Stimulated activated CD8-positive, alpha-beta memory T cell treated with anti-CD3 and anti-CD28 coated beads, Interleukin-15, amount 100 ng/mL, for 4 hours (primary cell): Measurements from ENCODE around the gene MORC2.

Experiments used
- DNase-seq, 2 donors: peaks; one replicate each; pipeline ENCODE4 v3.0.0-alpha.2; 2020; ENCODE audit warnings: low read depth in 2 of 2

Gene MORC2

DNA sequence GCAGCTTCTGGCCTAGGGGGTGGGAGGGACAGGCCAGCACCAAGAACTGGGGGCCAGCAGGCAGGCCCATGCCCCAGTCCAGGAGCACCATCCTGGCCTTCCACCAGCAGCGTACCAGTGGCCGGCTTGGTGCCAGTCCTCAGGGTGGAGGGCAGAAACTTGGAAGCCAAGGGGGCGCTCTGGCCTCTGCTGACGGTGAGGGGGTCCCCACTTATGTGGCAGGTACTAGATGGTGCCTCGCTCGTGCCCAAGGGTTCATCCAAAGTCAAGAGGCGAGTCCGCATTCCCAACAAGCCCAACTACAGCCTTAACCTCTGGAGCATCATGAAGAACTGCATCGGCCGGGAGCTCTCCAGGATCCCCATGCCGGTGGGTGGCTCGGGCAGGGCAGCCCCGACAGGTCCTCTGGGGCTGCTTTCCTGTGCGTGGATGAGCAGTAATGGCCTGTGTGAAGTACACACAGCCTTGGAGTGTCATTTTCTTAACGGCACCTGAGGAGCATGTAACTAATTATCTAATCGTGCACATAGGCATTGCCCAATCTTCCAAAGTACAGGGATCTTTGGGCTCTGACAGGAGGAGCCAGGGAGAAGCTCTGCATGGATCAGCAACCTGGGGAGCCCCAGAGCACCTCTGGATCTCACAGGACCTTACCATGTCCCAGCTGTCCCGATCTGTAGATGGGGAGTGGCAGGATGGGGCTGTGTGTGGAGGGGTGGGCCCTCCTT, 79.1 kb downstream of the MORC2 start:
- no peak for DNase-seq

DNA sequence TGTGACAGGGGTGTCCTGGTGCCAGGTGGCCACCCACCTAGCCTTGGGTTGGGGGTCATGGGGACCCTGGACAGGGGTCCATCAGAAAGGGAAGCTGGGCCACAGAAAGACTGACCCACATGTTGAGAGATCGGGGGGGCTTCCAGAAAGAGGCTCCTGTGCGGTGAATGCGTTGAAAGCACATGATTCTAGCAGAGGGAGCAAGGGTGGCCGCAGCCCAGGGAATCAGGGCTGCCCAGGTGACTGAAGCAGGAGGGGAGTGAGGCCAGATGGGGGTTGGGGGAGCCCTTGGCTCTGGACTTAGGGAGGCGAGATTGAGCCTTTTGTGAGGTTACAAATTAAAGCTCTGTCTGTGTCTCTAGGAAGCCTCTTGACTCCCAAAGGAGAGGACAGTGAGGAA, 80.7 kb downstream of the MORC2 start:
- DNase-seq: no peak

DNA sequence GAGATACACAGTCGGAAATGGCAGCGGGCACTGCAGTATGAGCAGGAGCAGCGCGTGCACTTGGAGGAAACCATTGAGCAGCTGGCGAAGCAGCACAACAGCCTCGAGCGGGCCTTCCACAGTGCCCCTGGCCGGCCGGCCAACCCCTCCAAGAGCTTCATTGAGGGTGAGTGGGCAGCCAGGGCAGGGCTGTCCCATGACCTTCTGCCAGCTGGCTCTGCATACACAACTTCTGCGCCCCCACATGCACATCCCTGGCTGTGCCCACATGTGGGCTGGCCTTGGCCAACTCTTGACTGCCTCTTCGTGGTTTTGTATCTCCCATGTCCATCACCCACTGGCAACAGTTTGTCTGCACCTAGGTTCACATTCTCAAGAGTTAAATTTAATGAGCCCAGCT, 81.1 kb downstream of the MORC2 start:
- no peak for DNase-seq

- DNase-seq: no peak
Measured at GRCh38 chr22:30885591-30885990, 83.0 kb downstream of the MORC2 start.

GRCh38 chr22:30885001-30885366, 83.6 kb downstream of the MORC2 start:
- DNase-seq: no peak

DNA sequence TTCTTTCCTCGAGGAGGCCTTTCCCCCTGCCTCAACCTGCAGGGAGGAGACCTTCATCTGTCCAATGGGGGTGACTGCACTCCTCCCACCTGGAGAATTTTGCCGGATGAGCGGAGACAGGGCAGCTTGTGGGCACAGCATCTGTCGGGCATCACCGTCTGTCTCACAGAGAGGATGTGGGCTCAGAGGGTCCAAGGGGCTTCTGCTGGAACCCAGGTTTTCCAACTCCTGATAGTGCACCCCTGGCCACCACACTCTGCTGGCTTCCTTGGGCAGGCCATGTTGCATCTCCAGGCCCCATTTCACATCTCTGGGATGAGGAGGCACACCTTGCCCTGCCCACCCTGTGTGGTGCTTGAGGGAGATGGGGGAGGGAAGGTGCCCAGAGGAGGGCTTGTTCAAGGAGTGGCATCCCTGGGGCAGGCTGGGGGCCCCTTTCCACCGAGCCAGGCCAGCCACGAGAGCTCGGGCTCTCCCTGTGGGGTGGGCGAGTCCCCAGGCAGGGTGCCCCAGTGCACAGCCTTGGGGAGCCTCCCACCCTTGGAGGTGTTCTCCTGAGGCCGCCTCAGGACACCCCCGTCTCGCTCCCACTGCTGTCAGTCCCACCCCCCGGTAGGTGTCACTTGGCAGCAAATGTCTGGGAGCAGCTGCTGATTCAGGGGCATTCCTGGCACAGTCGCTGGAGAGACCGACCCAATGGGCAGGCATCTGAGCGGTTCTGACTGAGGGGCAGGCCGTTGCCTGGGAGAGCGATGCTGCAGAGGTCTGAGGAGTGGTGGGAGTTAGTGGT, 84.2 kb downstream of the MORC2 start:
- no peak for DNase-seq

- DNase-seq: no peak
Measured at GRCh38 chr22:30883586-30884145, 84.9 kb downstream of the MORC2 start.

- DNase-seq: no peak
Measured at GRCh38 chr22:30882974-30883533, 85.5 kb downstream of the MORC2 start.

DNA sequence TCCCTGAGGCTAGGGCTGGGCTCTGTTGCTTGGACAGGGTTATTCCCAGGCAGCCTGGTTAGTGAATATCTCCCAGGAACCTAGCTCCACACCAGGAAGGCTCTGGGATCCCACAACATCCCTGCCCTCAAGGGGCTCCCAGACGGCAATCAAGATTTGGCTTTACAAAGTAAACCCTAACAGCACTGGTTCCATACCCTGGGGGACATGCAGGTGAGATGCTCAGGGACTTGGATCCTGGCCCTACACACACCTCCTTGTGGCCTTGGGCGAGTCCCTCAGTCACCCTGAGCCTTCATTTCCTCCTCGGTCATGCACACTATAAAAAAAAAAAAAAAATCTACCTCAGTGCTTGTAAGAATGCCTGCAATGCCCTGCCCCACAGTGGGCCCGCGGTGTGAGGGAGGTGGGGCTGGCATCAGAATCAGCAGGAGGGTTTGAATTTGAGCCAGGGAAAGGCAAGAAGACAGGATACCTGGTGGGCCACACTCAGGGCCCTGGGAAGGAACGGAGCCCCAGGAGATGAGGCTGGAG, 86.3 kb downstream of the MORC2 start:
- no peak for DNase-seq

- no peak for DNase-seq
Measured at GRCh38 chr22:30881361-30882183, 87.0 kb downstream of the MORC2 start.

DNA sequence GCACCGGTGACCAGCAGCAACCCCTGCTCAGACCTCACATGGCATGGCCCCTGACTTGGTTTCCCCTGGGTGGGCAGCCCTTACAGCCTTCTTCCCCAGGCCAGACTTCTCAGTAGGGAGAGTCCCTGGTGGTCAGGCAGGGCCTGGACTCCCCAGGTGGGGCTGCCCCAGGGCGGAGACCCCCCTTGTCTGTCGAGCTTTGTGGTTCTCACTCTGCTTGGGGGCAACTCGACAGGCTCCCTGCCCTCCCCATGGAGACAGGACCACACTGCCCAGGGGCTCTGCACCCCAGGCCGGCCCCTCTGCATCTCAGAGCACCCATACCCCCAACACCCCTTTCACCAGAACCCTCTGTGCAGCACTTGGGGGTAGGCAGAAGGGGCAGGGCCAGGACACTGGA, 87.7 kb downstream of the MORC2 start:
- no peak for DNase-seq

DNA sequence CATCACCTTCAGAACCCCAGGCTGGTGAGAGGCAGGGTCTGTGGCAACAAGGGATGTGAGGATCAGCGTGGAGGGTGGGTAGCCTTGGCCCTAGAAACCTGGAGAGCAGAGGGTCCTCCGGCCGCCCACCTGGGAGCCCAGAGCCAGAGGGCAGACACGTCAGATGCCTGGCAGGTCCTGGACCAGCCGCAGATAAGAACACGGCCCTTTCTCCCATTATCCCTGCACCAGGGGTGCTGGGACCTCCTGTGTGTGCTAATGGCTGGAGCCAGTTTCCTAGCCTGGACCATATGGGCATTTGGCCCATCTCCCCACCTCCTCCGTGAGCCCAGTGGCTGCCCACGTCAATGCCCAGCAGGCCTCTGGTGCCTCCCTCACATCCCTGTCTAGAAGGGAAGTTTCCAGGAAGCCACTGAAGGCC, 88.4 kb downstream of the MORC2 start:
- no peak for DNase-seq

DNA sequence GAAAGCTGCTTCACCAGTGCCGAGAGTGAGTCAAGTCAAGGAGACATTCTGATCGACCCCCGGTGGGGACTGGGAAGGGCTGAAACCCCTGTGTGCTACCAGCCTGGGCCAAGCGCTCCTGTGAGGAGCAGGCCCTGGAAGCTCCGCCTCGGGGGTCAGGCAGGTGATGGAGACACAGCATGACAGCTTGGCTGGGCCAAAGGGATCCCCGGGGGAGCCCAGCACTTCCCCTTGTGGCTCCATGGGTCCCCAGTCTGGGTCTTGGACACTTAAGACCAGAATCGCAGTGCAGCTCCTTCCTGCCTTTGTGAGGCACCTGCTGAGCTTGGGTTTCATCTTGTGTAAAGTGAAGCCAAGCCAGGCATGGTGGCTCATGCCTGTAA, 89.2 kb downstream of the MORC2 start:
- no peak for DNase-seq

GRCh38 chr22:30878516-30879414, 89.8 kb downstream of the MORC2 start:
- DNase-seq: no peak

DNA sequence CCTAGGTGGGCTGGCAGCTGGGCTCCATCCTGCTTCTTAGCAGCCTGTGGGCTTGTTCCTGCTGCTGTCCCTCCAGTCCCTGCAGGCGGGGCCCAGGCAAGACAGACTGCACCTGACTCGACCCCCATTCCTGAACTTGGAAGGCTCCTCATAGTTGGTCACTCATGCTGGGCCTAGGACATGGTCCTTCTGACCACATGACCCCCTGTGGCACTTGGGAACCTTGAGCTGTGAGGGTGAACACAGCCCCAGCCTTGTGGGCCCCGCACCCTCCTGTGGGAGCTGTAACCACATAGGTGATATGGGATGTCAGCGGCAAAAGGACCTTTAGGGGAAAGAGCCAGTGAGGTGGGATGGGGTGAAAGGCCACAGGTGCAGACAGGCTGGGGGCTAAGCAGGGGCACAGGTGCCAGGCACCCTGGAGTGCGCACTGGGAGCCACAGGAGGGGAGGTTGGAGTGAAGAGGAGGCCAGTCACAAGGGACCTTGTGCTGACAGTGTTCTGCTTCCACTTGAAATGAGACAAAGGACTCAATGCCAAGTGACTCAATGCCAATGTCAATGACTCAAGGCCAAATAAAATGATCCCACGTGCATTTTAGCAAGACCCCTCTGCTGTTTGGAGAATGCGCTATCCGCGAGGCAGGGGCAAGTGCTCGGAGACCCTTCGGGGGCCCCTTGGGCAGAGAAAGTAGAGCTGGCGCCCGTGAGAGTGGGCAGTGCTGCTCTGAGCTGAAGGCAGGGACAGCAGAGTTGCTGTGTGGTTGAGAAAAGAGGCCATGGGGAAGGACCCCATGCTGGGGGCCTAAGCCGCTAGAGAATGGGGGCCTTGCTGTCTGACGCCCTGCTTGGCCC, 90.7 kb downstream of the MORC2 start:
- no peak for DNase-seq

- DNase-seq: no peak
Measured at GRCh38 chr22:30876915-30877553, 91.5 kb downstream of the MORC2 start.

- no peak for DNase-seq
Measured at GRCh38 chr22:30876221-30876751, 92.3 kb downstream of the MORC2 start.

GRCh38 chr22:30875481-30876215, 92.9 kb downstream of the MORC2 start:
- DNase-seq: no peak
